H1 (cell line): Measurements from ENCODE around the gene EZH2. TPM values are rescaled to one million over a fixed set of nuclear protein-coding genes. Genes with fewer than 3 reads are reported as not detected.
A peak's percentile ranks its signal among the peaks of the same experiment; 100 is the strongest.

ENCODE experiments used
- CTCF ChIA-PET: fragments of 300-600 bp; sonication (Branson Sonifier 250); formaldehyde crosslinking; loops from one replicate; lab custom pipeline; 2021; ENCODE audit not compliant: partially characterized antibody; lab: Charles Lee
- POLR2A ChIA-PET: fragments of 300-600 bp; sonication (Branson Sonifier 250); formaldehyde crosslinking; loops from one replicate; lab custom pipeline; 2021; ENCODE audit warnings: inconsistent platforms; ENCODE audit not compliant: partially characterized antibody; lab: Charles Lee
- DNase-seq, 2 experiments: peaks; one replicate each; pipeline versions ENCODE4 v3.0.0 to v3.0.0-alpha.2; 2010 to 2022; ENCODE audit warnings: low spot score in 2 of 2, low read depth in 1 of 2, mixed read lengths in 1 of 2
- FAIRE-seq: peaks from 2 replicates; lab custom pipeline; 2011; peaks lifted over from hg19 to GRCh38; lab: Jason Lieb, UNC
- H2AFZ ChIP-seq: 2 replicates; pipeline ENCODE4 v1.8.1; 2012; ENCODE audit warnings: low read length, inconsistent platforms
- H2AK5ac ChIP-seq: 2 replicates; pipeline ENCODE4 v1.6.1; 2013; ENCODE audit warnings: low read depth, low read length
- H2BK120ac ChIP-seq: replicated peaks from 2 replicates; pipeline ENCODE3; 2013; ENCODE audit warnings: low read depth, low read length, inconsistent platforms
- H2BK12ac ChIP-seq: 2 replicates; pipeline ENCODE4 v1.6.1; 2013; ENCODE audit warnings: low read depth, low read length
- H2BK15ac ChIP-seq: 2 replicates; pipeline ENCODE4 v1.6.1; 2013; ENCODE audit warnings: low read length
- H2BK20ac ChIP-seq: 2 replicates; pipeline ENCODE4 v1.6.1; 2013; ENCODE audit warnings: low read length
- H2BK5ac ChIP-seq: 2 replicates; pipeline ENCODE4 v1.6.1; 2013; ENCODE audit warnings: low read depth, low read length
- H3K14ac ChIP-seq: 2 replicates; pipeline ENCODE4 v1.6.1; 2013; ENCODE audit warnings: inconsistent platforms; ENCODE audit not compliant: insufficient read length
- H3K18ac ChIP-seq: 2 replicates; pipeline ENCODE4 v1.6.1; 2013; ENCODE audit warnings: low read length; ENCODE audit errors: extremely low read depth
- H3K23ac ChIP-seq: 2 replicates; pipeline ENCODE4 v1.6.1; 2013; ENCODE audit warnings: inconsistent platforms; ENCODE audit not compliant: insufficient read length
- H3K23me2 ChIP-seq: 2 replicates; pipeline ENCODE4 v1.6.1; 2013; ENCODE audit warnings: low read depth, low read length
- H3K27ac ChIP-seq: 2 replicates; pipeline ENCODE4 v1.6.1; 2011; ENCODE audit warnings: low read depth, low read length, inconsistent platforms
- H3K27me3 ChIP-seq, 4 experiments: replicated peaks in 1 of 4; 1 replicate in 1 of 4; 2 replicates in 3 of 4; pipeline versions ENCODE4 v1.6.1 to v1.8.1; 2011 to 2013; ENCODE audit warnings: low read length in 3 of 4, mild to moderate bottlenecking in 3 of 4, inconsistent platforms in 2 of 4, mixed read lengths in 2 of 4, moderate library complexity in 1 of 4; ENCODE audit not compliant: control insufficient read depth in 3 of 4, insufficient read depth in 3 of 4; ENCODE audit errors: extremely low read depth in 1 of 4
- H3K36me3 ChIP-seq, 4 experiments: 2 replicates each; pipeline versions ENCODE4 v1.6.1 to v1.8.1; 2011 to 2013; ENCODE audit warnings: mild to moderate bottlenecking in 4 of 4, low read length in 3 of 4, moderate library complexity in 2 of 4, control low read depth in 1 of 4, inconsistent platforms in 1 of 4; ENCODE audit not compliant: insufficient read depth in 4 of 4, control insufficient read depth in 2 of 4
- H3K4ac ChIP-seq: replicated peaks from 2 replicates; pipeline ENCODE3; 2013; ENCODE audit warnings: low read length, low read depth, mixed read lengths, inconsistent platforms; ENCODE audit not compliant: insufficient read length
- H3K4me1 ChIP-seq, 4 experiments: replicated peaks in 1 of 4; 1 replicate in 1 of 4; 2 replicates in 3 of 4; pipeline versions ENCODE4 v1.6.1 to v1.8.1; 2011 to 2013; ENCODE audit warnings: low read length in 3 of 4, inconsistent platforms in 2 of 4, mixed read lengths in 1 of 4; ENCODE audit not compliant: insufficient read depth in 4 of 4, control insufficient read depth in 3 of 4
- H3K4me2 ChIP-seq, 2 experiments: 2 replicates each; pipeline versions ENCODE4 v1.6.1 to v1.8.1; 2011 to 2013; ENCODE audit warnings: low read depth in 2 of 2, low read length in 2 of 2, control low read depth in 1 of 2, inconsistent platforms in 1 of 2, mild to moderate bottlenecking in 1 of 2; ENCODE audit not compliant: insufficient read depth in 1 of 2
- H3K4me3 ChIP-seq, 4 experiments: fragments of 200-600, 300-600 bp in 1 of 4; sonication (generic), shearing (Covaris generic), sonication (Bioruptor Twin) in 1 of 4; 2 replicates each; pipeline versions ENCODE4 v1.5.1 to v1.8.1; 2011 to 2016; ENCODE audit warnings: low read length in 4 of 4, low read depth in 3 of 4, control low read depth in 2 of 4, inconsistent platforms in 2 of 4, mild to moderate bottlenecking in 2 of 4, mixed read lengths in 1 of 4, moderate library complexity in 1 of 4; ENCODE audit not compliant: insufficient read depth in 2 of 4; ENCODE audit errors: extremely low read depth in 1 of 4
- H3K56ac ChIP-seq: replicated peaks from 2 replicates; pipeline ENCODE3; 2013; ENCODE audit warnings: low read depth, mild to moderate bottlenecking, mixed read lengths, low read length, inconsistent platforms; ENCODE audit not compliant: insufficient read length
- H3K79me1 ChIP-seq: 2 replicates; pipeline ENCODE4 v1.6.1; 2013; ENCODE audit warnings: low read depth, low read length, control low read depth
- H3K79me2 ChIP-seq, 2 experiments: 2 replicates each; pipeline versions ENCODE4 v1.6.1 to v1.8.1; 2012 to 2013; ENCODE audit warnings: low read length in 2 of 2, mild to moderate bottlenecking in 2 of 2, inconsistent platforms in 1 of 2; ENCODE audit not compliant: insufficient read depth in 2 of 2, control insufficient read depth in 1 of 2
- H3K9ac ChIP-seq, 4 experiments: replicated peaks in 1 of 4; 1 replicate in 1 of 4; 2 replicates in 3 of 4; pipeline versions ENCODE4 v1.6.1 to v1.8.1; 2011 to 2013; ENCODE audit warnings: low read depth in 3 of 4, low read length in 3 of 4, control low read depth in 2 of 4, mild to moderate bottlenecking in 2 of 4, moderate library complexity in 2 of 4, inconsistent platforms in 1 of 4; ENCODE audit errors: extremely low read depth in 1 of 4
- H3K9me3 ChIP-seq, 2 experiments: 2 replicates each; pipeline versions ENCODE4 v1.6.1 to v1.8.1; 2012 to 2013; ENCODE audit warnings: mild to moderate bottlenecking in 2 of 2, moderate library complexity in 2 of 2, control low read depth in 1 of 2, inconsistent platforms in 1 of 2, low read depth in 1 of 2, low read length in 1 of 2, mixed read lengths in 1 of 2; ENCODE audit not compliant: insufficient read depth in 2 of 2
- H4K20me1 ChIP-seq, 2 experiments: replicated peaks in 1 of 2; 2 replicates each; pipeline versions ENCODE3 to v1.8.1; 2011 to 2013; ENCODE audit warnings: inconsistent platforms in 2 of 2, low read length in 2 of 2, mild to moderate bottlenecking in 1 of 2; ENCODE audit not compliant: insufficient read depth in 2 of 2, control insufficient read depth in 1 of 2
- H4K5ac ChIP-seq: 2 replicates; pipeline ENCODE4 v1.6.1; 2013; ENCODE audit warnings: low read length, low read depth, mixed read lengths, inconsistent platforms; ENCODE audit not compliant: insufficient read length
- H4K8ac ChIP-seq: 2 replicates; pipeline ENCODE4 v1.8.0; 2013; ENCODE audit warnings: mild to moderate bottlenecking, moderate library complexity, low read length, inconsistent platforms; ENCODE audit not compliant: insufficient read depth; ENCODE audit errors: extremely low read depth
- H4K91ac ChIP-seq: replicated peaks from 2 replicates; pipeline ENCODE3; 2013; ENCODE audit warnings: low read length, mixed read lengths, inconsistent platforms; ENCODE audit not compliant: insufficient read length
- CHD1 ChIP-seq: IDR thresholded peaks from 2 replicates; pipeline ENCODE4 v1.6.1; 2012; ENCODE audit warnings: low read depth, low read length, improper control_type of control experiment
- E2F6 ChIP-seq: IDR thresholded peaks from 2 replicates; pipeline ENCODE4 v1.6.1; 2012; ENCODE audit warnings: inconsistent platforms
- GTF2F1 ChIP-seq: IDR thresholded peaks from 2 replicates; pipeline ENCODE4 v1.6.1; 2012; ENCODE audit warnings: low read depth, low read length, improper control_type of control experiment, borderline replicate concordance
- HDAC6 ChIP-seq: IDR thresholded peaks from one replicate; pipeline ENCODE4 v1.7.1; 2012; ENCODE audit warnings: low read depth, mild to moderate bottlenecking, inconsistent platforms, low read length, moderate library complexity
- KDM5A ChIP-seq: fragments of 200-600 bp; IDR thresholded peaks from 2 replicates; pipeline ENCODE4 v1.7.1; 2012; ENCODE audit warnings: mild to moderate bottlenecking, low read length, inconsistent platforms, mixed read lengths
- NRF1 ChIP-seq: IDR thresholded peaks from 2 replicates; pipeline ENCODE4 v1.6.1; 2011; ENCODE audit warnings: mild to moderate bottlenecking, low read depth, low read length, improper control_type of control experiment
- SUZ12 ChIP-seq: fragments of 200-600 bp; sonication (generic); IDR thresholded peaks from 2 replicates; pipeline ENCODE4 v1.6.1; 2012; ENCODE audit warnings: mild to moderate bottlenecking, inconsistent platforms, low read length, moderate library complexity, mixed read lengths
- TCF12 ChIP-seq: IDR thresholded peaks from 2 replicates; pipeline ENCODE4 v1.6.1; 2011; ENCODE audit warnings: low read depth, mild to moderate bottlenecking, low read length
- USF2 ChIP-seq: IDR thresholded peaks from 2 replicates; pipeline ENCODE4 v1.6.1; 2011; ENCODE audit warnings: low read length, improper control_type of control experiment
- WGBS, 2 experiments: shearing (Covaris generic) in 1 of 2; methylation state at CpG; one replicate each; pipeline versions ENCODE4 v1.1.6 to v1.1.7; 2013 to 2015; ENCODE audit warnings: low lambda C conversion rate in 2 of 2, mixed read lengths in 2 of 2, inconsistent platforms in 1 of 2, low coverage in 1 of 2, missing lambda C conversion rate in 1 of 2; ENCODE audit not compliant: insufficient replicate concordance in 2 of 2, insufficient coverage in 1 of 2, insufficient read length in 1 of 2; ENCODE audit errors: extremely low coverage in 1 of 2, missing lambda C conversion rate in 1 of 2; 5-methylcytosine and 5-hydroxymethylcytosine counted together
- polyA plus RNA-seq, 7 experiments: library from polyadenylated mRNA; depleted of rRNA in 3 of 7; stranded (reverse) in 5 of 7; unstranded in 2 of 7; fragments of >200 nt in 5 of 7; fragments of 200-250 nt in 2 of 7; gene quantifications; 1 replicate in 5 of 7; 2 replicates in 1 of 7; 4 replicates in 1 of 7; pipeline versions ENCODE4 v1.2.1 to v1.2.3, GENCODE V29; 2011 to 2013; ENCODE audit warnings: missing spikeins in 2 of 7, mixed read lengths in 2 of 7
- total RNA-seq: library from RNA; stranded (reverse); fragmentation: NEBNext Ultra II Directional; extraction: Animal tissue kit (Norgen Biotek cat#: 25700); gene quantifications from 2 replicates; pipeline ENCODE4 v1.2.1, GENCODE V29; 2021

EZH2 gene
- total and polyA plus RNA-seq, 2 of the 8 experiments (the other 6 are each of a cell fraction or from before 2014, with no cell fraction given): 28.9 to 49.0 TPM

DNA sequence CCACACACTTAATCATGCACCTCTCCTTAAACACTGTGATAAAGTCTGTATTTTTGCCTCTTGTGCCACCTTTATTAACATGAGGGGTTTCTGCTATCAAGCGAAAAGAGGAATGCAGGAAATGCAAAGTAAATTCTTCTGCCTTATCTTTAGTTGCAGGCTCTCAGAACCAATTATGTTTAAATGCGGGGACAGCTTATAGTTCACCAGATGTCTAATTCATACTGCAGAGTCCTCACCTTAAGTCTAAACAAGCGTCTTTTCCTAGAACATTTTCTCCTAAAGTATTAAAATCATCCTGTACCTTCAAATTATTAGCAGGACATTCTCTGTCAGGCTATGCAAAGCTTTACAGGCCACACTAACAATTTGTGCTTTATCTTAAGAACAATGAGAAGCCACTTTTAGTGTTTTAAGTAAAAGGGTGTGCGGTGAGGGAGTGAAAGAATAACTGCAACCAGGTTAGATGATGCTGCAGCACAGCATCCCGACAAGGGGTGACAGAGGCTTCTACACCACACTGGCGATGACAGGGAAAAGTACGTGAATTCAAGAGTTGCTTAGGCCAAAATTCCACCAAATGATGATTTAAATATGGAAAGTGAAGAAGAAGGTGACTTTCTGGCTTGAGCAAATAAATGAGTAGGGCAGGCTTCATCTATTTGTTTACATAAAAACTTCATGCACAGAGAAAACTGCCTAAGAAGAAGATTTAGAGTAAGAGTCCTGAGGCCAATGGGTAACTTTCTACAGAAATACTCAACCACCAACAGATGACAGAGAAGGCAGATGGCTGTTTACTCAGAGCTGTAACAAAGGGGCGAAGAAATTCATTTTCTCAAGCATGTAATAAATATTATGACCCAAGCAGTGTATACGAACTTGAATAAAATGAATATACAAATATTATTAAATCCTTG is 36.0 kb downstream of the EZH2 start:
- Histone ChIP-seq H2BK5ac (no peak overlapping the region), H4K91ac (no peak overlapping the region), H3K9me3 (no peaks in the 10 kb centered on the region), H2AFZ (no peak overlapping the region), H2BK120ac (no peak overlapping the region), H3K4me1 (peaks cover 0 to 12% (median 9%) of the 10 kb centered on the region in 4 experiments; a peak in 4 of 7 replicates), H3K27me3 (no peaks in the 10 kb centered on the region), H4K5ac (no peak overlapping the region), H3K23me2 (no peaks in the 10 kb centered on the region), H3K4me3 (no peak overlapping the region), H3K14ac (no peak overlapping the region), H3K4ac (no peak overlapping the region), H3K36me3 (peaks cover 0 to 11% (median 0%) of the 10 kb centered on the region in 4 experiments; a peak in 1 of 8 replicates), H2AK5ac (no peak overlapping the region), H3K79me1 (peaks cover 2% of the 10 kb centered on the region; the same call in 1 of the 2 replicates), H2BK12ac (no peak overlapping the region), H2BK20ac (no peak overlapping the region), H3K79me2 (peaks cover 4 to 89% of the 10 kb centered on the region in 2 experiments), H3K56ac (no peak overlapping the region), H2BK15ac (no peak overlapping the region), H3K4me2 (peak overlapping the region in 1 of 2 experiments; percentile 24; a peak in 1 of 4 replicates), H4K20me1 (peaks cover 11 to 16% of the 10 kb centered on the region in 2 experiments), H3K9ac (no peak overlapping the region), H3K27ac (no peak overlapping the region), H4K8ac (no peak overlapping the region), H3K18ac (no peak overlapping the region), H3K23ac (no peak overlapping the region)
- no peak for FAIRE-seq
- DNase-seq: no peak
- CTCF ChIA-PET: interaction anchor here (0.8 to 4.2 kb wide), 5 partner anchors 9 to 118 kb away, joined by 3 to 44 read pairs (median 3); no protein-coding TSS in a partner anchor
- POLR2A ChIA-PET: interaction anchor here (1.0 to 1.5 kb wide), 2 partner anchors 28 to 35 kb away, joined by 4 read pairs; no protein-coding TSS in a partner anchor
- WGBS, 2 experiments: 74% methylated on average over 9 of the region's 9 CpGs; no CpG with 5 or more reads in 1 of the 2 experiments
- TF ChIP-seq KDM5A (no peak), USF2 (no peak), GTF2F1 (no peak), NRF1 (no peak), CHD1 (no peak), HDAC6 (no peak), SUZ12 (no peak), TCF12 (no peak), E2F6 (no peak)
